HepG2 (cell line): ENCODE data around the gene IL1A. TPM values are rescaled to one million over a fixed set of nuclear protein-coding genes. Genes with fewer than 3 reads are reported as not detected.

Experiments
- ARID4A ChIP-seq: sonication (generic); formaldehyde crosslinking; IDR thresholded peaks from 2 replicates; pipeline ENCODE4 v1.5.0; 2020; ENCODE audit warnings: mild to moderate bottlenecking, missing genetic modification reagents, borderline replicate concordance
- DMAP1 ChIP-seq: IDR thresholded peaks from 2 replicates; pipeline ENCODE4 v1.6.1; 2016
- GLI4 ChIP-seq: sonication (generic); formaldehyde crosslinking; IDR thresholded peaks from 2 replicates; pipeline ENCODE4 v1.5.1; 2020; ENCODE audit warnings: missing genetic modification reagents, mild to moderate bottlenecking, moderate library complexity, borderline replicate concordance
- IRX3 ChIP-seq: sonication (generic); formaldehyde crosslinking; IDR thresholded peaks from 2 replicates; pipeline ENCODE4 v1.8.1; 2023; ENCODE audit warnings: mild to moderate bottlenecking, low read depth, missing genetic modification reagents, borderline replicate concordance
- KLF6 ChIP-seq: IDR thresholded peaks from 2 replicates; pipeline ENCODE4 v1.8.0; 2016; ENCODE audit warnings: missing biosample characterization, missing genetic modification reagents
- MAZ ChIP-seq, 2 experiments: sonication (generic) in 1 of 2; formaldehyde crosslinking in 1 of 2; IDR thresholded peaks; 2 replicates each; pipeline versions ENCODE4 v1.5.0 to v1.6.1; 2012 to 2020; ENCODE audit warnings: low read depth in 2 of 2, mild to moderate bottlenecking in 2 of 2, borderline replicate concordance in 1 of 2, improper control_type of control experiment in 1 of 2, low read length in 1 of 2, missing genetic modification reagents in 1 of 2, moderate library complexity in 1 of 2
- MIER3 ChIP-seq: IDR thresholded peaks from 2 replicates; pipeline ENCODE4 v1.6.1; 2016; ENCODE audit warnings: missing compliant biosample characterization, borderline replicate concordance
- REL ChIP-seq: sonication (generic); formaldehyde crosslinking; conservative IDR thresholded peaks from 2 replicates; pipeline ENCODE4 v1.8.0; 2022; ENCODE audit warnings: mild to moderate bottlenecking, missing genetic modification reagents, moderate library complexity
- SOX13 ChIP-seq, 3 experiments: fragments of 450-650 bp in 1 of 3; sonication (generic) in 1 of 3; formaldehyde crosslinking in 1 of 3; IDR thresholded peaks in 2 of 3; conservative IDR thresholded peaks in 1 of 3; 2 replicates each; pipeline versions ENCODE4 v1.5.0 to v1.6.1; 2016 to 2020; ENCODE audit warnings: antibody characterized with exemption in 1 of 3, mild to moderate bottlenecking in 1 of 3, missing compliant biosample characterization in 1 of 3, missing genetic modification reagents in 1 of 3, moderate library complexity in 1 of 3
- ZNF224 ChIP-seq: sonication (generic); formaldehyde crosslinking; IDR thresholded peaks from 2 replicates; pipeline ENCODE4 v1.5.0; 2020; ENCODE audit warnings: mild to moderate bottlenecking, missing genetic modification reagents
- ZNF331 ChIP-seq: sonication (generic); formaldehyde crosslinking; IDR thresholded peaks from 2 replicates; pipeline ENCODE4 v1.4.0; 2020; ENCODE audit warnings: missing genetic modification reagents
- ZNF496 ChIP-seq: sonication (generic); formaldehyde crosslinking; IDR thresholded peaks from 2 replicates; pipeline ENCODE4 v1.8.1; 2023; ENCODE audit warnings: mild to moderate bottlenecking, moderate library complexity, missing genetic modification reagents; ENCODE audit not compliant: insufficient replicate concordance
- ZNF552 ChIP-seq: sonication (generic); formaldehyde crosslinking; IDR thresholded peaks from 2 replicates; pipeline ENCODE4 v1.9.0; 2022; ENCODE audit warnings: missing genetic modification reagents, mild to moderate bottlenecking, borderline replicate concordance
- ZNF766 ChIP-seq: sonication (generic); formaldehyde crosslinking; IDR thresholded peaks from 2 replicates; pipeline ENCODE4 v1.5.0; 2020; ENCODE audit warnings: missing genetic modification reagents, borderline replicate concordance
- ZNF788 ChIP-seq: sonication (generic); formaldehyde crosslinking; IDR thresholded peaks from 2 replicates; pipeline ENCODE4 v1.5.0; 2020; ENCODE audit warnings: mild to moderate bottlenecking, missing genetic modification reagents, borderline replicate concordance
- polyA plus RNA-seq, 8 experiments: library from polyadenylated mRNA; depleted of rRNA in 3 of 8; stranded (reverse) in 7 of 8; unstranded in 1 of 8; fragments of >200 nt; fragmentation: Illumina TruSeq in 4 of 8; extraction: Trizol in 4 of 8; gene quantifications; 2 replicates each; pipeline versions ENCODE4 v1.2.1 to v1.2.3, GENCODE V29; 2011 to 2016; ENCODE audit warnings: low read depth in 4 of 8, missing spikeins in 1 of 8, mixed read lengths in 1 of 8; ENCODE audit not compliant: insufficient read depth in 1 of 8
- total RNA-seq, 5 experiments: library from RNA; depleted of rRNA; stranded (reverse); fragments of >200 nt; fragmentation: Illumina TruSeq; extraction: Trizol; gene quantifications; 2 replicates each; pipeline ENCODE4 v1.2.3, GENCODE V29; 2016; ENCODE audit warnings: low read depth in 1 of 5
- TF ChIP-seq, protein P1 (sequence below): sonication (generic); formaldehyde crosslinking; IDR thresholded peaks from 2 replicates; pipeline ENCODE4 v1.9.0; 2021; ENCODE audit warnings: missing genetic modification reagents, mild to moderate bottlenecking, borderline replicate concordance
- TF ChIP-seq, protein P2 (sequence below): sonication (generic); formaldehyde crosslinking; IDR thresholded peaks from 2 replicates; pipeline ENCODE4 v1.4.0; 2020; ENCODE audit warnings: missing genetic modification reagents, borderline replicate concordance

IL1A gene
- total and polyA plus RNA-seq, 2 of the 13 experiments (the other 11 are each of a cell fraction or from before 2014, with no cell fraction given), result not detected

- no peak for TF ChIP-seq ZNF496 (CRISPR knock-in tag)
- no peak for TF ChIP-seq DMAP1 (CRISPR knock-in tag)
- TF ChIP-seq ZNF331 (CRISPR knock-in tag), result peak; percentile 87; the same call in 1 of the 2 replicates
- TF ChIP-seq, protein P1, sequence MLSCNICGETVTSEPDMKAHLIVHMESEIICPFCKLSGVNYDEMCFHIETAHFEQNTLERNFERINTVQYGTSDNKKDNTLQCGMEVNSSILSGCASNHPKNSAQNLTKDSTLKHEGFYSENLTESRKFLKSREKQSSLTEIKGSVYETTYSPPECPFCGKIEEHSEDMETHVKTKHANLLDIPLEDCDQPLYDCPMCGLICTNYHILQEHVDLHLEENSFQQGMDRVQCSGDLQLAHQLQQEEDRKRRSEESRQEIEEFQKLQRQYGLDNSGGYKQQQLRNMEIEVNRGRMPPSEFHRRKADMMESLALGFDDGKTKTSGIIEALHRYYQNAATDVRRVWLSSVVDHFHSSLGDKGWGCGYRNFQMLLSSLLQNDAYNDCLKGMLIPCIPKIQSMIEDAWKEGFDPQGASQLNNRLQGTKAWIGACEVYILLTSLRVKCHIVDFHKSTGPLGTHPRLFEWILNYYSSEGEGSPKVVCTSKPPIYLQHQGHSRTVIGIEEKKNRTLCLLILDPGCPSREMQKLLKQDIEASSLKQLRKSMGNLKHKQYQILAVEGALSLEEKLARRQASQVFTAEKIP (CRISPR knock-in tag), result no peak
- 0 out of 2 replicates have a peak, but pooled peaks have one; percentile 34 for TF ChIP-seq KLF6
- TF ChIP-seq SOX13 (IDR thresholded peaks at IDR 0.05), result no peak
- TF ChIP-seq SOX13 (CRISPR knock-in tag; conservative IDR thresholded peaks at IDR 0.05 in 1 of 2, IDR thresholded peaks at IDR 0.05 in 1 of 2), result peak in 1 of 2 experiments; percentile 71; a peak in 2 of 4 replicates
- TF ChIP-seq ARID4A (CRISPR knock-in tag), result peak; percentile 29; the same call in 1 of the 2 replicates
- TF ChIP-seq MAZ (IDR thresholded peaks at IDR 0.05; ENCODE audit: borderline replicate concordance, low read depth, low read length), result no peak
- TF ChIP-seq MAZ (CRISPR knock-in tag; IDR thresholded peaks at IDR 0.05; ENCODE audit: low read depth), result peak; percentile 67
- no peak for TF ChIP-seq ZNF552 (CRISPR knock-in tag)
- no peak for TF ChIP-seq REL (CRISPR knock-in tag)
- no peak; the same call in 1 of the 2 replicates for TF ChIP-seq GLI4 (CRISPR knock-in tag)
- no peak for TF ChIP-seq ZNF766 (CRISPR knock-in tag)
- peak; percentile 88 for TF ChIP-seq ZNF788 (CRISPR knock-in tag)
- TF ChIP-seq IRX3 (CRISPR knock-in tag), result 0 out of 2 replicates have a peak, but pooled peaks have one; percentile 47
- TF ChIP-seq ZNF224, result peak; percentile 85; the same call in 1 of the 2 replicates
- TF ChIP-seq, protein P2, sequence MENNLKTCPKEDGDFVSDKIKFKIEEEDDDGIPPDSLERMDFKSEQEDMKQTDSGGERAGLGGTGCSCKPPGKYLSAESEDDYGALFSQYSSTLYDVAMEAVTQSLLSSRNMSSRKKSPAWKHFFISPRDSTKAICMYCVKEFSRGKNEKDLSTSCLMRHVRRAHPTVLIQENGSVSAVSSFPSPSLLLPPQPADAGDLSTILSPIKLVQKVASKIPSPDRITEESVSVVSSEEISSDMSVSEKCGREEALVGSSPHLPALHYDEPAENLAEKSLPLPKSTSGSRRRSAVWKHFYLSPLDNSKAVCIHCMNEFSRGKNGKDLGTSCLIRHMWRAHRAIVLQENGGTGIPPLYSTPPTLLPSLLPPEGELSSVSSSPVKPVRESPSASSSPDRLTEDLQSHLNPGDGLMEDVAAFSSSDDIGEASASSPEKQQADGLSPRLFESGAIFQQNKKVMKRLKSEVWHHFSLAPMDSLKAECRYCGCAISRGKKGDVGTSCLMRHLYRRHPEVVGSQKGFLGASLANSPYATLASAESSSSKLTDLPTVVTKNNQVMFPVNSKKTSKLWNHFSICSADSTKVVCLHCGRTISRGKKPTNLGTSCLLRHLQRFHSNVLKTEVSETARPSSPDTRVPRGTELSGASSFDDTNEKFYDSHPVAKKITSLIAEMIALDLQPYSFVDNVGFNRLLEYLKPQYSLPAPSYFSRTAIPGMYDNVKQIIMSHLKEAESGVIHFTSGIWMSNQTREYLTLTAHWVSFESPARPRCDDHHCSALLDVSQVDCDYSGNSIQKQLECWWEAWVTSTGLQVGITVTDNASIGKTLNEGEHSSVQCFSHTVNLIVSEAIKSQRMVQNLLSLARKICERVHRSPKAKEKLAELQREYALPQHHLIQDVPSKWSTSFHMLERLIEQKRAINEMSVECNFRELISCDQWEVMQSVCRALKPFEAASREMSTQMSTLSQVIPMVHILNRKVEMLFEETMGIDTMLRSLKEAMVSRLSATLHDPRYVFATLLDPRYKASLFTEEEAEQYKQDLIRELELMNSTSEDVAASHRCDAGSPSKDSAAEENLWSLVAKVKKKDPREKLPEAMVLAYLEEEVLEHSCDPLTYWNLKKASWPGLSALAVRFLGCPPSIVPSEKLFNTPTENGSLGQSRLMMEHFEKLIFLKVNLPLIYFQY (CRISPR knock-in tag), result peak; percentile 99
- peak; percentile 91; the same call in 1 of the 2 replicates for TF ChIP-seq MIER3 (CRISPR knock-in tag)
Measured at GRCh38 chr2:112726487-112727190, 57.7 kb downstream of the IL1A start (continued).
